H9 (cell line): Measurements from ENCODE around the gene STAP2. TPM values are rescaled to one million over a fixed set of nuclear protein-coding genes. Genes with fewer than 3 reads are reported as not detected.

Experiments
- DNase-seq: peaks from one replicate; pipeline ENCODE4 v3.0.0-alpha.2; 2017
- H2AFZ ChIP-seq: one replicate; pipeline ENCODE4 v1.6.1; 2013; ENCODE audit warnings: mild to moderate bottlenecking, low read length, control low read depth, moderate library complexity
- H2AK5ac ChIP-seq: 2 replicates; pipeline ENCODE4 v1.6.1; 2013; ENCODE audit warnings: low read length, control low read depth, mixed read lengths; ENCODE audit not compliant: insufficient read length
- H2BK120ac ChIP-seq: one replicate; pipeline ENCODE4 v1.6.1; 2013; ENCODE audit warnings: low read depth, mild to moderate bottlenecking, low read length, control low read depth, inconsistent platforms; ENCODE audit not compliant: poor library complexity, severe bottlenecking
- H2BK12ac ChIP-seq: 2 replicates; pipeline ENCODE4 v1.6.1; 2013; ENCODE audit warnings: low read length, control low read depth, mixed read lengths, low read depth; ENCODE audit not compliant: insufficient read length
- H2BK15ac ChIP-seq: 2 replicates; pipeline ENCODE4 v1.6.1; 2013; ENCODE audit warnings: low read depth, low read length, control low read depth
- H2BK20ac ChIP-seq: one replicate; pipeline ENCODE4 v1.6.1; 2013; ENCODE audit warnings: low read depth, mild to moderate bottlenecking, low read length, control low read depth, inconsistent platforms; ENCODE audit not compliant: poor library complexity, severe bottlenecking
- H2BK5ac ChIP-seq: 2 replicates; pipeline ENCODE4 v1.6.1; 2013; ENCODE audit warnings: low read length, control low read depth, mixed read lengths; ENCODE audit not compliant: insufficient read length
- H3K14ac ChIP-seq: 2 replicates; pipeline ENCODE4 v1.6.1; 2013; ENCODE audit warnings: low read length, control low read depth; ENCODE audit not compliant: insufficient read depth
- H3K18ac ChIP-seq: 2 replicates; pipeline ENCODE4 v1.6.1; 2013; ENCODE audit warnings: low read depth, mild to moderate bottlenecking, mixed read lengths, low read length, control low read depth; ENCODE audit not compliant: insufficient read length
- H3K23ac ChIP-seq: 2 replicates; pipeline ENCODE4 v1.6.1; 2013; ENCODE audit warnings: low read length, control low read depth, mixed read lengths, low read depth; ENCODE audit not compliant: insufficient read length
- H3K23me2 ChIP-seq: 2 replicates; pipeline ENCODE4 v1.6.1; 2013; ENCODE audit warnings: low read depth, mild to moderate bottlenecking, mixed read lengths, low read length, control low read depth; ENCODE audit not compliant: insufficient read length, poor library complexity, severe bottlenecking
- H3K27ac ChIP-seq: 2 replicates; pipeline ENCODE4 v1.5.1; 2013; ENCODE audit warnings: low read length, control low read depth, mixed read lengths, low read depth; ENCODE audit not compliant: insufficient read length
- H3K27me3 ChIP-seq: 2 replicates; pipeline ENCODE4 v1.6.1; 2013; ENCODE audit warnings: low read length, control low read depth, inconsistent platforms; ENCODE audit not compliant: insufficient read depth
- H3K4ac ChIP-seq: 2 replicates; pipeline ENCODE4 v1.6.1; 2013; ENCODE audit warnings: low read depth, mild to moderate bottlenecking, control low read depth, inconsistent platforms, low read length, moderate library complexity
- H3K4me1 ChIP-seq: 2 replicates; pipeline ENCODE4 v1.6.1; 2013; ENCODE audit warnings: low read length, control low read depth, inconsistent platforms; ENCODE audit not compliant: insufficient read depth
- H3K4me2 ChIP-seq: 2 replicates; pipeline ENCODE4 v1.6.1; 2013; ENCODE audit warnings: low read length, control low read depth, mixed read lengths; ENCODE audit not compliant: insufficient read length, insufficient read depth
- H3K56ac ChIP-seq: 2 replicates; pipeline ENCODE4 v1.6.1; 2013; ENCODE audit warnings: low read depth, mild to moderate bottlenecking, mixed read lengths, low read length, control low read depth; ENCODE audit not compliant: insufficient read length
- H3K79me1 ChIP-seq: 2 replicates; pipeline ENCODE4 v1.6.1; 2013; ENCODE audit warnings: low read depth, mild to moderate bottlenecking, moderate library complexity, low read length, control low read depth, inconsistent platforms; ENCODE audit not compliant: insufficient read depth, poor library complexity, severe bottlenecking
- H3K79me2 ChIP-seq: 2 replicates; pipeline ENCODE4 v1.6.1; 2013; ENCODE audit warnings: low read length, control low read depth, inconsistent platforms; ENCODE audit not compliant: insufficient read depth
- H3K9ac ChIP-seq: 2 replicates; pipeline ENCODE4 v1.6.1; 2013; ENCODE audit warnings: low read length, control low read depth, mixed read lengths; ENCODE audit not compliant: insufficient read length; ENCODE audit errors: extremely low read depth
- H3K9me3 ChIP-seq: one replicate; pipeline ENCODE4 v1.6.1; 2013; ENCODE audit warnings: low read depth, low read length, inconsistent platforms; ENCODE audit not compliant: control insufficient read depth
- H3T11ph ChIP-seq: one replicate; pipeline ENCODE4 v1.6.1; 2013; ENCODE audit warnings: mild to moderate bottlenecking, low read length, control low read depth, inconsistent platforms
- H4K20me1 ChIP-seq: one replicate; pipeline ENCODE4 v1.6.1; 2013; ENCODE audit not compliant: control insufficient read depth, insufficient read length, insufficient read depth
- H4K5ac ChIP-seq: 2 replicates; pipeline ENCODE4 v1.6.1; 2013; ENCODE audit warnings: low read depth, mild to moderate bottlenecking, mixed read lengths, low read length, control low read depth; ENCODE audit not compliant: insufficient read length
- H4K8ac ChIP-seq: replicated peaks from 2 replicates; pipeline ENCODE4 v1.6.1; 2013; ENCODE audit warnings: low read length, control low read depth, mixed read lengths, low read depth; ENCODE audit not compliant: insufficient read length
- H4K91ac ChIP-seq: 2 replicates; pipeline ENCODE4 v1.6.1; 2013; ENCODE audit warnings: low read depth, mild to moderate bottlenecking, moderate library complexity, mixed read lengths, low read length, control low read depth; ENCODE audit not compliant: insufficient read length
- H3K27ac Mint-ChIP-seq, 3 experiments: 2 replicates in 2 of 3; 3 replicates in 1 of 3; pipeline ENCODE4 v1.8.0; 2020 to 2021; ENCODE audit warnings: mixed read lengths in 3 of 3, mild to moderate bottlenecking in 1 of 3, moderate library complexity in 1 of 3
- H3K27me3 Mint-ChIP-seq: 2 replicates; pipeline ENCODE4 v1.8.0; 2021; ENCODE audit warnings: low read depth, mild to moderate bottlenecking, moderate library complexity, mixed read lengths
- H3K36me3 Mint-ChIP-seq, 3 experiments: 2 replicates in 2 of 3; 3 replicates in 1 of 3; pipeline ENCODE4 v1.8.0; 2020 to 2021; ENCODE audit warnings: low read depth in 3 of 3, mixed read lengths in 3 of 3; ENCODE audit not compliant: insufficient read depth in 1 of 3
- H3K4me1 Mint-ChIP-seq, 2 experiments: 2 replicates each; pipeline ENCODE4 v1.8.0; 2020; ENCODE audit warnings: mixed read lengths in 2 of 2
- H3K4me3 Mint-ChIP-seq, 2 experiments: 2 replicates in 1 of 2; 3 replicates in 1 of 2; pipeline ENCODE4 v1.8.0; 2020 to 2021; ENCODE audit warnings: mild to moderate bottlenecking in 2 of 2, mixed read lengths in 2 of 2, moderate library complexity in 1 of 2
- H3K9me3 Mint-ChIP-seq, 2 experiments: 2 replicates in 1 of 2; 3 replicates in 1 of 2; pipeline ENCODE4 v1.8.0; 2020; ENCODE audit warnings: mild to moderate bottlenecking in 2 of 2, mixed read lengths in 2 of 2, moderate library complexity in 1 of 2
- WGBS: extraction: QIAGEN DNeasy Blood & Tissue Kit; methylation state at CpG from one replicate; pipeline ENCODE4 v1.1.7; 2013; ENCODE audit warnings: missing lambda C conversion rate, low lambda C conversion rate, mixed read lengths; ENCODE audit not compliant: insufficient read length; ENCODE audit errors: extremely low coverage; 5-methylcytosine and 5-hydroxymethylcytosine counted together
- total RNA-seq: library from RNA; stranded (reverse); gene quantifications from 2 replicates; pipeline ENCODE4 v1.2.1, GENCODE V29; 2021
- TF ChIP-seq, protein P1 (sequence below): fragments of 200-600 bp; sonication (generic); conservative IDR thresholded peaks from 3 replicates; pipeline ENCODE4 v1.8.0; 2021; ENCODE audit warnings: antibody characterized with exemption, mild to moderate bottlenecking

The STAP2 gene
- total RNA-seq, 1 experiment from 2014 or later = 20.2 TPM

DNA sequence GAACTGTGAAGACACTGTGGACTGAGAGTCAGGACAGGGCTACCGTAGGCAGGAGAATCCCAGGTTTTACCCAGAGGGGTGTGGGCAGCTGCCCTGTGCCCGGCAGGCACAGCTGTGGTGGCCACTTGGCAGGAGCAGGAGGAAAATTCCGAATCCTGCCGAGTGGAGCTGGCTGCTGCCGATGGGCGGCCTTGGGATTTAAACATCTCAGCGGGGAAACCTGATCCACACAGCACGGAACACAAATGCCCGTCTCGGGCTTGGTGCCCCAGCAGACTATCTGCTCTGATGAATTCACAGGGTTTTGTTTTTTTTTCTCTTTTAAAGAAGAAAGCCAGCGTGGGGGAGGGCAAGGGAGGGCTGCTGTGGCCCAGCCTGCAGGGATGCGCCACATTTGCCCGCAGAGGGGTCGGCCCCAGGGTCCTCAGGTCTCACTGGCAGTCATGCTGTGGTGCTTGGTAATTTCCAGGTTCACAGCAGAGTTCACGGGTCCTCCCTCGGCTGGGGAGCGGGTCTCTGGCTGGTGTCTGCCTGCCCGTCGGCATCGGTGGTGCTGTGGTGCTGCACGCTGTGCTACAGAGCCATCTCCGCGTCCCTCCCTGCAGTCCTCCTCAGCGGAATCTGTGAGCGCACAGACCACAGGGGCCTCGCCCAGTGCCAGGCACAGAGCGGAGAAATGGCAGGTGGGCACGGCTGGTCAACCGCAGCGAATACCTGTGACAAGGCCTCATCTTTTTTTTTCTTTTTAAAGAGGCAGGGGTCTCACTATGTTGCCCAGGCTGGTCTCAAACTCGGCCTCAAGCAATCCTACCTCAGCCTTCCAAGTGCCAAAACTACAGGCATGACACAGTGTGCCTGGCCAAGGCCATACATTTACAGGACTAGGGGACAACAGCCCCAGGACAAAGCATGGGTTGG is 32.9 kb upstream of the STAP2 start:
- no peak overlapping the region for H2AK5ac ChIP-seq
- H2BK20ac ChIP-seq = no peak overlapping the region
- WGBS = no CpG with 5 or more reads among the region's 31 CpGs
- Mint-ChIP-seq H3K4me1 (peaks cover 28 to 40% of the 10 kb centered on the region in 2 experiments), H3K4me3 (no peak overlapping the region), H3K36me3 (peaks cover 3 to 8% (median 4%) of the 10 kb centered on the region in 3 experiments; a peak in 4 of 7 replicates), H3K9me3 (no peaks in the 10 kb centered on the region), H3K27ac (peak overlapping the region in 2 of 3 experiments; percentile 20 to 39; a peak in 1 of 7 replicates), H3K27me3 (peaks cover 5% of the 10 kb centered on the region; the same call in 1 of the 2 replicates)
- H3K56ac ChIP-seq = no peak overlapping the region
- no peak overlapping the region for H3K23ac ChIP-seq
- H2BK15ac ChIP-seq = no peak overlapping the region
- H3K4ac ChIP-seq = no peak overlapping the region
- H3K18ac ChIP-seq = no peak overlapping the region
- H3K4me1 ChIP-seq = peaks cover 6% of the 10 kb centered on the region; the same call in 1 of the 2 replicates
- no peak overlapping the region for H3K27ac ChIP-seq
- TF ChIP-seq, protein P1, sequence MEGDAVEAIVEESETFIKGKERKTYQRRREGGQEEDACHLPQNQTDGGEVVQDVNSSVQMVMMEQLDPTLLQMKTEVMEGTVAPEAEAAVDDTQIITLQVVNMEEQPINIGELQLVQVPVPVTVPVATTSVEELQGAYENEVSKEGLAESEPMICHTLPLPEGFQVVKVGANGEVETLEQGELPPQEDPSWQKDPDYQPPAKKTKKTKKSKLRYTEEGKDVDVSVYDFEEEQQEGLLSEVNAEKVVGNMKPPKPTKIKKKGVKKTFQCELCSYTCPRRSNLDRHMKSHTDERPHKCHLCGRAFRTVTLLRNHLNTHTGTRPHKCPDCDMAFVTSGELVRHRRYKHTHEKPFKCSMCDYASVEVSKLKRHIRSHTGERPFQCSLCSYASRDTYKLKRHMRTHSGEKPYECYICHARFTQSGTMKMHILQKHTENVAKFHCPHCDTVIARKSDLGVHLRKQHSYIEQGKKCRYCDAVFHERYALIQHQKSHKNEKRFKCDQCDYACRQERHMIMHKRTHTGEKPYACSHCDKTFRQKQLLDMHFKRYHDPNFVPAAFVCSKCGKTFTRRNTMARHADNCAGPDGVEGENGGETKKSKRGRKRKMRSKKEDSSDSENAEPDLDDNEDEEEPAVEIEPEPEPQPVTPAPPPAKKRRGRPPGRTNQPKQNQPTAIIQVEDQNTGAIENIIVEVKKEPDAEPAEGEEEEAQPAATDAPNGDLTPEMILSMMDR = no peak
- peaks cover 4% of the 10 kb centered on the region for H3K79me1 ChIP-seq
- H4K8ac ChIP-seq = no peak overlapping the region
- no peaks in the 10 kb centered on the region; the same call in 1 of the 2 replicates for H3K79me2 ChIP-seq
- no peak overlapping the region for H4K5ac ChIP-seq
- DNase-seq = no peak
- H2AFZ ChIP-seq = no peak overlapping the region
- no peaks in the 10 kb centered on the region for H3K9me3 ChIP-seq
- H4K91ac ChIP-seq = no peak overlapping the region
- no peak overlapping the region for H3T11ph ChIP-seq
- H3K9ac ChIP-seq = no peak overlapping the region
- H3K27me3 ChIP-seq = no peaks in the 10 kb centered on the region
- H2BK5ac ChIP-seq = no peak overlapping the region
- H4K20me1 ChIP-seq = no peaks in the 10 kb centered on the region
- no peak overlapping the region for H3K14ac ChIP-seq
- H3K23me2 ChIP-seq = no peaks in the 10 kb centered on the region
- H2BK120ac ChIP-seq = no peak overlapping the region
- H2BK12ac ChIP-seq = no peak overlapping the region
- no peak overlapping the region for H3K4me2 ChIP-seq
